HG03045 (cell line): ENCODE data around the gene TXNDC9.
A peak's percentile ranks its signal among the peaks of the same experiment; 100 is the strongest.
"Not testable (repeated sequence)": the region's sequence is repeated elsewhere in the genome, so short reads cannot be mapped to it uniquely, and the experiment has no call there.

Source experiments
- ATAC-seq: cut with Tn5 transposase; IDR thresholded peaks from one replicate; pipeline ENCODE4 v1.9.1; 2021; ENCODE audit warnings: mild to moderate bottlenecking, moderate library complexity; ENCODE audit not compliant: unreplicated experiment

Gene TXNDC9

DNA sequence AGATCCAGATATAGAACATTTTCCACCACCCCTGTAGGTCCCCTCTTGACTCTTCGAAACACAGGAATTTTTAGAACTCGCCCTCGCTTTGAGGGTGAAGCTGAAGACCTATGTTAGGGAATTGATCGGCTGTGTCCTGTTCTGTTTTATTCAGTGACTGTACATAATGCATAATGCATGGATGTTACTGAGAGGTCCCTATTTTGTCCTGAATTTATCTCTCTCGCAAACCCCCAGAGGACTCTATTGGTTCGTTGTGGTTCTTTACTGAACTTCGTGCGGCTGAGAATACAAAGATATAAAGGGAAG lies 625 bp upstream of the TXNDC9 start:
- peak; percentile 5 for ATAC-seq

DNA sequence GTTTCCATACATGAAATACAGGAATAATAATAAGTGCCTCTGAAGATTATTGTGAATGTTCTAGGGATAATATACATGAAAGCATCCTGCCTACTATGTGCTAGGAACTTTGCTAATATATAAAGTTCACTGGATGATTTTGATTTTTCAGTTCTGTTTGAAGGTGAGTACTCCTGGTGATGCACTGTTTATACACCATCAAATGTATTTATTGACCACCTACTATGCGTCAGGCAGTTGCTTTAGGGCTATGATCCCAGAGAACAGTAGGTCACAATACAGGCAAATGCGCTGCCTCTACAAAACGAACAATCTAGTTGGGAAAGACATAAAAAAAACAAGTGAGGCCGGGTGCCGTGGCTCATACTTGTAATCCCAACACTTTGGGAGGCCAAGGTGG lies 10.7 kb downstream of the TXNDC9 start:
- ATAC-seq: no peak

GRCh38 chr2:99317873-99318200 lies 18.3 kb downstream of the TXNDC9 start:
- not testable (repeated sequence) for ATAC-seq

DNA sequence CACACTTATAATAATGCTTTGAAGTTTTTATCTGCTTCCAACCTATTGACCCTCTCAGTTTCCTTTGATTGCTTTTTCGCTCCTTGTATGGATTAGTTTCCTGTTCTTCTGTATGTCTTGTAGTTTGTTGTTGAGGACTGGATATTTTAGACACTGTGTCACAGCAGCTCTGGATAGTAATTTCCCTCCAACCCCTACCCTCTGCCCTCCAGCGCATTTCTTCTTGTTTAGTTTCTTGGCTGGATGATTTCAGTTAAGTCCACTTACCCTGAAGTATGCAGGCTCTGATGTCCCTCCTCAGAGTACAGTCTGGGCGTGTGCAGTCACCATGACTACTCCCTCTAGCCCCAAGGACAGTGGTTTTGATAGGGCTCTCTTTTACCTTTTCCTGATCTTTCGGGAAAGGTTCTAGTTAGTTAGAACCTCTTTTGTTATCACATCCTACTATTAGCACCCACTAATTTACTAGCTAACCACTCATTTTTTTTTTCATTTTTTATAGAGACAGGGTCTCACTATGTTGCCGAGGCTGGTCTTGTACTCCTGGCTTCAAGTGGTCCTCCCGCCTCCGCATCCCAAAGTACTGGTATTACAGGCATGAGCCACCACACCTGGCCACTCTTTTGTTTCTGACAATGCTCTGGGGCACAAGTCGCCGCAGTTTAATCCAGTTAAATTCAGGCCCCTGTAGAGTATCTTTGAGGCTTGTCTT lies 18.8 kb downstream of the TXNDC9 start:
- no peak for ATAC-seq

GRCh38 chr2:99301097-99301496 lies 35.0 kb downstream of the TXNDC9 start, which contains the start of gene LYG1:
Gene LYG1 (minus strand): TSS chr2:99301197. CDS start chr2:99295670, 5,527 bp downstream.
- ATAC-seq: not testable (repeated sequence)

DNA sequence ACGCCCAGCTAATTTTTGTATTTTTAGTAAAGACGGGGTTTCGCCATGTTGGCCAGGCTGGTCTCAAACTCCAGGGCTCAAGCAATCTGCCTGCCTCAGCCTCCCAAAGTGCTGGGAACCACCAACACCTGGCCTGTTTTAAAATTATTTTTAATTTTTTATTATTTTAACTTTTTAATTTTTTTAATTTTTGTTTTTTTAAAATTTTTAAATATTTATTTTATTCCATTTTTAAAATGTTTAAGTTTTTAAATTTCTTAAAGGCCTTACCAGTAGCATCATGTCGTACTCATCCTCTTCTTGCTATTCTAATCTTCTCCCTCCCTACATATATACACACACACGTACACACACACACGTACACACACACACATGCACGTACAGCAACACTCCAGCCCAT lies 36.6 kb downstream of the TXNDC9 start:
- no peak for ATAC-seq

DNA sequence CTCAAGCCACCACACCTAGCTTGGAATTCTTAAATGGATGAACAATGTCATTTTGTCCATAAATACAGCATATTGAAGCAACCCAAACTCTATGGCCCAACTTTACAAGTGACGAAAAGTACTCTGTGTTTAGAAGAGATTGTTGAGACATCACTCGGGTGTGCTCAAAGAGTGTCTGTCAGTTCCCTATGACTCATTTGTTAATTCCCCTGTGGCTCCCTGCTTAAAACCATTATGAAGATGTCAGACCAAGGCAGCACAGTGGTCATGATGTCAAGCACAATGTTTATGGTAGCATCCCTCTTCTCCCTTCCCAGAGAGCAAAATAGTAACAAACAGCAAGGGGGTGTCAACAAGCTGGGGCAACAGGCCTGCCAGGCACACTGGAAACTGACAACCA lies 38.1 kb downstream of the TXNDC9 start:
- ATAC-seq: no peak

GRCh38 chr2:99285526-99285925 lies 50.6 kb downstream of the TXNDC9 start:
- no peak for ATAC-seq

- ATAC-seq: no peak
Measured at GRCh38 chr2:99279969-99280695, 56.0 kb downstream of the TXNDC9 start.

DNA sequence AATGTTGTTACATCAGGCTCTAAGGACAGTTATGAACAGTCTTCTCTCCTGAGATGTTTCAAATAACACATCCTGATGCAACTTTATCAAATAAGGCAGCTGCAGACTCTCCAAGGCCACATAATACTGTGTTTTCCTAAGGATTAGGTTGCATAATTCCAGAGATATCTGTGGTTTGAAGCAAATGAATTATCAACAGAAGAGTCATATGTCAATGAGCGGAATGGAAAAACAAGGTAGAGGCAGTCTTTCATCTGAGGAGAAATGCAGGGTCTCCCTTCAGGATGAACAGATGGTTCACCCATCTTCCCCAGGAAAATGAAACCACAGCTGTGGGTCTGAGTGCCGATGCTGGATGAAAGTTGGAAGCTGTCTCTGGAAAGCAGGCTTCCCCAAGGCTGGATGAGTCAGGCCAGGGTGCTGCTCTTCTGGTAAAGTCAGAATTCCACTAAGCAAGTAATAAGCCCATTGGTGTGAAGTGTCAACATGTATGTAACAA lies 57.3 kb downstream of the TXNDC9 start:
- no peak for ATAC-seq

- not testable (repeated sequence) for ATAC-seq
Measured at GRCh38 chr2:99278195-99278765, 57.9 kb downstream of the TXNDC9 start.

- ATAC-seq: no peak
Measured at GRCh38 chr2:99275882-99276281, 60.3 kb downstream of the TXNDC9 start.
